ENCODE data around the gene FGF19. TPM values are rescaled to one million over a fixed set of nuclear protein-coding genes. Genes with fewer than 3 reads are reported as not detected.

FGF19 gene
- total RNA-seq, 1 donor from 2014 or later = not detected

DNA sequence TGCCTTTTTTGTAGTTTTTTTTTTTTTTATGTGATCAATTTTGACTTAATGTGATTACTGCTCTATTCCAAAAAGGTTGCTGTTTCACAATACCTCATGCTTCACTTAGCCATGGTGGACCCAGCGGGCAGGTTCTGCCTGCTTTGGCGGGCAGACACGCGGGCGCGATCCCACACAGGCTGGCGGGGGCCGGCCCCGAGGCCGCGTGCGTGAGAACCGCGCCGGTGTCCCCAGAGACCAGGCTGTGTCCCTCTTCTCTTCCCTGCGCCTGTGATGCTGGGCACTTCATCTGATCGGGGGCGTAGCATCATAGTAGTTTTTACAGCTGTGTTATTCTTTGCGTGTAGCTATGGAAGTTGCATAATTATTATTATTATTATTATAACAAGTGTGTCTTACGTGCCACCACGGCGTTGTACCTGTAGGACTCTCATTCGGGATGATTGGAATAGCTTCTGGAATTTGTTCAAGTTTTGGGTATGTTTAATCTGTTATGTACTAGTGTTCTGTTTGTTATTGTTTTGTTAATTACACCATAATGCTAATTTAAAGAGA, 50.3 kb downstream of the FGF19 start:
- no peak for DNase-seq (ENCODE audit: extremely low spot score, unreplicated experiment)
- TF ChIP-seq, protein P1, sequence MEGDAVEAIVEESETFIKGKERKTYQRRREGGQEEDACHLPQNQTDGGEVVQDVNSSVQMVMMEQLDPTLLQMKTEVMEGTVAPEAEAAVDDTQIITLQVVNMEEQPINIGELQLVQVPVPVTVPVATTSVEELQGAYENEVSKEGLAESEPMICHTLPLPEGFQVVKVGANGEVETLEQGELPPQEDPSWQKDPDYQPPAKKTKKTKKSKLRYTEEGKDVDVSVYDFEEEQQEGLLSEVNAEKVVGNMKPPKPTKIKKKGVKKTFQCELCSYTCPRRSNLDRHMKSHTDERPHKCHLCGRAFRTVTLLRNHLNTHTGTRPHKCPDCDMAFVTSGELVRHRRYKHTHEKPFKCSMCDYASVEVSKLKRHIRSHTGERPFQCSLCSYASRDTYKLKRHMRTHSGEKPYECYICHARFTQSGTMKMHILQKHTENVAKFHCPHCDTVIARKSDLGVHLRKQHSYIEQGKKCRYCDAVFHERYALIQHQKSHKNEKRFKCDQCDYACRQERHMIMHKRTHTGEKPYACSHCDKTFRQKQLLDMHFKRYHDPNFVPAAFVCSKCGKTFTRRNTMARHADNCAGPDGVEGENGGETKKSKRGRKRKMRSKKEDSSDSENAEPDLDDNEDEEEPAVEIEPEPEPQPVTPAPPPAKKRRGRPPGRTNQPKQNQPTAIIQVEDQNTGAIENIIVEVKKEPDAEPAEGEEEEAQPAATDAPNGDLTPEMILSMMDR (IDR thresholded peaks at IDR 0.05) = no peak
- no peaks in the 10 kb centered on the region for H3K4me1 Mint-ChIP-seq (ENCODE audit: unreplicated experiment)
- no peaks in the 10 kb centered on the region for H3K9me3 Mint-ChIP-seq (ENCODE audit: unreplicated experiment)
- H3K27me3 Mint-ChIP-seq (ENCODE audit: unreplicated experiment) = no peaks in the 10 kb centered on the region
- H3K4me3 Mint-ChIP-seq (ENCODE audit: unreplicated experiment) = no peak overlapping the region
- peaks cover 28% of the 10 kb centered on the region for H3K36me3 Mint-ChIP-seq (ENCODE audit: unreplicated experiment)
- H3K27ac Mint-ChIP-seq (ENCODE audit: unreplicated experiment) = no peak overlapping the region

DNA sequence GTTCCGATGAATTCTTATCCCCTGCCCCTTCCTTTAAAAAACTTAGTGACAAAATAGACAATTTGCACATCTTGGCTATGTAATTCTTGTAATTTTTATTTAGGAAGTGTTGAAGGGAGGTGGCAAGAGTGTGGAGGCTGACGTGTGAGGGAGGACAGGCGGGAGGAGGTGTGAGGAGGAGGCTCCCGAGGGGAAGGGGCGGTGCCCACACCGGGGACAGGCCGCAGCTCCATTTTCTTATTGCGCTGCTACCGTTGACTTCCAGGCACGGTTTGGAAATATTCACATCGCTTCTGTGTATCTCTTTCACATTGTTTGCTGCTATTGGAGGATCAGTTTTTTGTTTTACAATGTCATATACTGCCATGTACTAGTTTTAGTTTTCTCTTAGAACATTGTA, 50.8 kb downstream of the FGF19 start:
- DNase-seq (ENCODE audit: extremely low spot score, unreplicated experiment) = no peak
- no peaks in the 10 kb centered on the region for H3K4me1 Mint-ChIP-seq (ENCODE audit: unreplicated experiment)
- no peak overlapping the region for H3K4me3 Mint-ChIP-seq (ENCODE audit: unreplicated experiment)
- H3K9me3 Mint-ChIP-seq (ENCODE audit: unreplicated experiment) = no peaks in the 10 kb centered on the region
- no peak overlapping the region for H3K27ac Mint-ChIP-seq (ENCODE audit: unreplicated experiment)
- TF ChIP-seq, protein P1 (IDR thresholded peaks at IDR 0.05) = no peak
- no peaks in the 10 kb centered on the region for H3K27me3 Mint-ChIP-seq (ENCODE audit: unreplicated experiment)
- H3K36me3 Mint-ChIP-seq (ENCODE audit: unreplicated experiment) = peaks cover 28% of the 10 kb centered on the region

DNA sequence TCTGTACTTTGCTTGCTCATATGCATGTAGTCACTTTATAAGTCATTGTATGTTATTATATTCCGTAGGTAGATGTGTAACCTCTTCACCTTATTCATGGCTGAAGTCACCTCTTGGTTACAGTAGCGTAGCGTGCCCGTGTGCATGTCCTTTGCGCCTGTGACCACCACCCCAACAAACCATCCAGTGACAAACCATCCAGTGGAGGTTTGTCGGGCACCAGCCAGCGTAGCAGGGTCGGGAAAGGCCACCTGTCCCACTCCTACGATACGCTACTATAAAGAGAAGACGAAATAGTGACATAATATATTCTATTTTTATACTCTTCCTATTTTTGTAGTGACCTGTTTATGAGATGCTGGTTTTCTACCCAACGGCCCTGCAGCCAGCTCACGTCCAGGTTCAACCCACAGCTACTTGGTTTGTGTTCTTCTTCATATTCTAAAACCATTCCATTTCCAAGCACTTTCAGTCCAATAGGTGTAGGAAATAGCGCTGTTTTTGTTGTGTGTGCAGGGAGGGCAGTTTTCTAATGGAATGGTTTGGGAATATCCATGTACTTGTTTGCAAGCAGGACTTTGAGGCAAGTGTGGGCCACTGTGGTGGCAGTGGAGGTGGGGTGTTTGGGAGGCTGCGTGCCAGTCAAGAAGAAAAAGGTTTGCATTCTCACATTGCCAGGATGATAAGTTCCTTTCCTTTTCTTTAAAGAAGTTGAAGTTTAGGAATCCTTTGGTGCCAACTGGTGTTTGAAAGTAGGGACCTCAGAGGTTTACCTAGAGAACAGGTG, 51.8 kb downstream of the FGF19 start:
- TF ChIP-seq, protein P1 (IDR thresholded peaks at IDR 0.05) = no peak
- no peaks in the 10 kb centered on the region for H3K27me3 Mint-ChIP-seq (ENCODE audit: unreplicated experiment)

DNA sequence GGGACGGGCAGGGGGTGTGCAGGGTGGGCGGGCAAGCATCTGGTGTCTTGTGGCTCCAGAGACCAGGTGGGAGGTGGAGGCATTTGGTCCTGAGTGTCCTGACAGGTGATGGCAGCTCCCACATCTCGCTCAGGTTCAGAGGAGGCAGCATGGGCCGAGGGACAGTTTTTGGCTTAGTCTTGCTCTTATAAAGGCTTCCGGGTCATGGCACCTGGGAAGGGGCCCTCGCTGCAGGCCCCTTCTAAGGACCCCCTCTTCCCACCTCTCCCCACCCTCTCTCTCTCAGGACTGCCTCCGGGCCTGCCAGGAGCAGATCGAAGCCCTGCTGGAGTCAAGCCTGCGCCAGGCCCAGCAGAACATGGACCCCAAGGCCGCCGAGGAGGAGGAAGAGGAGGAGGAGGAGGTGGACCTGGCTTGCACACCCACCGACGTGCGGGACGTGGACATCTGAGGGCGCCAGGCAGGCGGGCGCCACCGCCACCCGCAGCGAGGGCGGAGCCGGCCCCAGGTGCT, 52.9 kb downstream of the FGF19 start:
- no peaks in the 10 kb centered on the region for H3K27me3 Mint-ChIP-seq (ENCODE audit: unreplicated experiment)
- peaks cover 3% of the 10 kb centered on the region for H3K4me1 Mint-ChIP-seq (ENCODE audit: unreplicated experiment)
- TF ChIP-seq, protein P1 (IDR thresholded peaks at IDR 0.05) = no peak
- no peaks in the 10 kb centered on the region for H3K9me3 Mint-ChIP-seq (ENCODE audit: unreplicated experiment)
- no peak overlapping the region for H3K27ac Mint-ChIP-seq (ENCODE audit: unreplicated experiment)
- H3K4me3 Mint-ChIP-seq (ENCODE audit: unreplicated experiment) = no peak overlapping the region
- H3K36me3 Mint-ChIP-seq (ENCODE audit: unreplicated experiment) = peaks cover 30% of the 10 kb centered on the region
- DNase-seq (ENCODE audit: extremely low spot score, unreplicated experiment) = no peak

More for the DNA sequence above, 51.8 kb downstream of the FGF19 start:
- Mint-ChIP-seq H3K9me3 (ENCODE audit: unreplicated experiment) (no peaks in the 10 kb centered on the region), H3K27ac (ENCODE audit: unreplicated experiment) (no peak overlapping the region), H3K36me3 (ENCODE audit: unreplicated experiment) (peaks cover 30% of the 10 kb centered on the region), H3K4me1 (ENCODE audit: unreplicated experiment) (no peaks in the 10 kb centered on the region), H3K4me3 (ENCODE audit: unreplicated experiment) (no peak overlapping the region)
- no peak for DNase-seq (ENCODE audit: extremely low spot score, unreplicated experiment)

DNA sequence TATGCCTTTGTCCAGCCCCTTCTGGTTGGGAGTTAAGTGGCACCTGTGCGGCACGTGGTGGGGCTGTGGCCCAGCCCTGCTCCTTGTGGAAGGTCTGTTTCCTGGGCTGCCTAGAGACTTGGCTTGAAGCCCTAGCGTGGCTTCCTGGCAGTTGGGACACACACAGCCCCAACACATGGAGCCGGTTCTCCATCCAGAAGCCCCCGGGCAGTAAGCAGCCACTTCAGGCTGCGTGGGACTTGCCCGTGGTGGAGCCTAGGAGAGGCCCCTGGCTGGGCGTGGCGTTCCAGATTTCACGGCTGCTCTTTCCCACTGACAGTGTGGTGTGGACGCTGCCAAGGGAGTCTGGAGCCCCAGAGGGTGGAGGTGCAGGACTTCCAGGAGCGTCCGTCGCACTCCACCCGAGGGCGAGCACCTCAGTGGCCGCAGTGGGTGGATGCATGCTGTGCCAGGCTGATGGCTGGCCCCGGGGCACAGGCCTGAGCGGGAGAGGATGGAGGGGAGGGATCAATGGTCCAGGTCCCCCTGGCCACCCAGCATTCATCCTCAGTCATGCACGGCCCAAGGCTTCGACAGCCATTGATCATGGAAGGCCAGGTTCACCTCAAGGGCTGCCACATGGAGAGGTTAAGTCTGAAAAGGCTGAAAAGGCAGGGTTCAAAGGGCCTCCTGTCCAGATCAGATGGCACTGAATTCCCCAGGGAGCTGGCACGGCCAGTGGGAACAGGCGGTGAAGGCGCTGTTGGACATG, 53.6 kb downstream of the FGF19 start:
- H3K27ac Mint-ChIP-seq (ENCODE audit: unreplicated experiment) = no peak overlapping the region
- peaks cover 6% of the 10 kb centered on the region for H3K4me1 Mint-ChIP-seq (ENCODE audit: unreplicated experiment)
- TF ChIP-seq, protein P1 (IDR thresholded peaks at IDR 0.05) = no peak
- no peaks in the 10 kb centered on the region for H3K9me3 Mint-ChIP-seq (ENCODE audit: unreplicated experiment)
- H3K36me3 Mint-ChIP-seq (ENCODE audit: unreplicated experiment) = peaks cover 30% of the 10 kb centered on the region
- no peak overlapping the region for H3K4me3 Mint-ChIP-seq (ENCODE audit: unreplicated experiment)
- H3K27me3 Mint-ChIP-seq (ENCODE audit: unreplicated experiment) = no peaks in the 10 kb centered on the region
- DNase-seq (ENCODE audit: extremely low spot score, unreplicated experiment) = no peak

Measured in osteocyte (in vitro differentiated cells).